Thyroid gland (tissue), 4 donors: Measurements from ENCODE around the gene UNC5C.

Experiments used
- POLR2A ChIP-seq, 2 donors: fragments of 450-650 bp; IDR thresholded peaks; one replicate each; pipeline ENCODE4 v1.6.1; 2017; ENCODE audit warnings: antibody characterized with exemption in 2 of 2, mild to moderate bottlenecking in 2 of 2, moderate library complexity in 1 of 2
- TF ChIP-seq, protein P1 (sequence below), 6 experiments: fragments of 200-600 bp in 3 of 6; fragments of 450-650 bp in 3 of 6; sonication (generic) in 3 of 6; IDR thresholded peaks; one replicate each; pipeline ENCODE4 v1.5.1; 2016 to 2019; ENCODE audit warnings: antibody characterized with exemption in 6 of 6, mild to moderate bottlenecking in 2 of 6, inconsistent platforms in 1 of 6, moderate library complexity in 1 of 6

DNA sequence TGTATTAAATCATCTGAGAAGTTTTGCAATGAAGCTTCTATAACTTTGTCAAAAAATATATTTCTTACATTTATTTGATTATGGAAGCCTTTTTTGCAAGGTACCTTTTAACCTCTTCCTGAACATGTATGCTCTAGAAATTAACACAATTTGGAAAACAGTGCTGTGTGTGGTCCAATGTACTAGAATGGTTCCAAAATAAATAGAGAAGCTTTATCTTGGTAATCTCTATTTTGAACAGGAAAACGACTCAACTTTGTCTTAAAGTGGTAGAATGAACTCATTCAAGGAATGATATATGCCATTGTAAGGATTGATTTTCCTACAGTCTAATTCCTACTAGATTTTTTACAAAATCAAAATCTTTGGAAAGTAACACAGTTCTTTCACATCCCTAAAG, 248.5 kb downstream of the UNC5C start:
- TF ChIP-seq, protein P1, sequence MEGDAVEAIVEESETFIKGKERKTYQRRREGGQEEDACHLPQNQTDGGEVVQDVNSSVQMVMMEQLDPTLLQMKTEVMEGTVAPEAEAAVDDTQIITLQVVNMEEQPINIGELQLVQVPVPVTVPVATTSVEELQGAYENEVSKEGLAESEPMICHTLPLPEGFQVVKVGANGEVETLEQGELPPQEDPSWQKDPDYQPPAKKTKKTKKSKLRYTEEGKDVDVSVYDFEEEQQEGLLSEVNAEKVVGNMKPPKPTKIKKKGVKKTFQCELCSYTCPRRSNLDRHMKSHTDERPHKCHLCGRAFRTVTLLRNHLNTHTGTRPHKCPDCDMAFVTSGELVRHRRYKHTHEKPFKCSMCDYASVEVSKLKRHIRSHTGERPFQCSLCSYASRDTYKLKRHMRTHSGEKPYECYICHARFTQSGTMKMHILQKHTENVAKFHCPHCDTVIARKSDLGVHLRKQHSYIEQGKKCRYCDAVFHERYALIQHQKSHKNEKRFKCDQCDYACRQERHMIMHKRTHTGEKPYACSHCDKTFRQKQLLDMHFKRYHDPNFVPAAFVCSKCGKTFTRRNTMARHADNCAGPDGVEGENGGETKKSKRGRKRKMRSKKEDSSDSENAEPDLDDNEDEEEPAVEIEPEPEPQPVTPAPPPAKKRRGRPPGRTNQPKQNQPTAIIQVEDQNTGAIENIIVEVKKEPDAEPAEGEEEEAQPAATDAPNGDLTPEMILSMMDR (IDR thresholded peaks at IDR 0.05), result no peak
- TF ChIP-seq POLR2A (IDR thresholded peaks at IDR 0.05), result no peak
